CD4-positive, alpha-beta T cell treated with Interleukin-17A for 1 hour (primary cell): ENCODE data around the gene HTD2.

ENCODE experiments used
- DNase-seq: peaks from one replicate; pipeline ENCODE4 v3.0.0-alpha.2; 2020

The HTD2 gene

GRCh38 chr3:58359621-58360020 lies 53.3 kb downstream of the HTD2 start:
- DNase-seq, result no peak

- DNase-seq, result no peak
Observed at GRCh38 chr3:58361866-58362265, 55.5 kb downstream of the HTD2 start.

- DNase-seq, result no peak
Observed at GRCh38 chr3:58366699-58367098, 60.4 kb downstream of the HTD2 start.

GRCh38 chr3:58369038-58369437 lies 62.7 kb downstream of the HTD2 start:
- DNase-seq, result no peak
